Neural progenitor cell (in vitro differentiated cells): Measurements from ENCODE around the gene RGS3. TPM values are rescaled to one million over a fixed set of nuclear protein-coding genes. Genes with fewer than 3 reads are reported as not detected.

Experiments
- DNase-seq: peaks from one replicate; pipeline ENCODE4 v3.0.0-alpha.2; 2016; ENCODE audit warnings: low spot score
- H2AFZ ChIP-seq: fragments of 200-600 bp; sonication (generic); replicated peaks from 2 replicates; pipeline ENCODE4 v1.6.1; 2016; ENCODE audit warnings: antibody characterized with exemption
- H3F3A ChIP-seq: fragments of 200-600 bp; sonication (generic); 2 replicates; pipeline ENCODE4 v1.6.1; 2016; ENCODE audit warnings: antibody characterized with exemption, low read depth
- H3K27ac ChIP-seq: fragments of 200-600 bp; sonication (generic); 2 replicates; pipeline ENCODE4 v1.5.1; 2016; ENCODE audit warnings: mild to moderate bottlenecking
- H3K27me3 ChIP-seq: fragments of 200-600 bp; sonication (generic); 2 replicates; pipeline ENCODE4 v1.6.1; 2016; ENCODE audit warnings: mild to moderate bottlenecking, moderate library complexity
- H3K36me3 ChIP-seq: fragments of 200-600 bp; sonication (generic); 2 replicates; pipeline ENCODE4 v1.5.1; 2016
- H3K4me1 ChIP-seq: fragments of 200-600 bp; sonication (generic); 2 replicates; pipeline ENCODE4 v1.6.1; 2016; ENCODE audit warnings: mixed run types
- H3K4me2 ChIP-seq: fragments of 200-600 bp; sonication (generic); 2 replicates; pipeline ENCODE4 v1.6.1; 2016
- H3K4me3 ChIP-seq: fragments of 200-600 bp; sonication (generic); 2 replicates; pipeline ENCODE4 v1.5.1; 2016
- H3K79me2 ChIP-seq: fragments of 200-600 bp; sonication (generic); 2 replicates; pipeline ENCODE4 v1.6.1; 2016; ENCODE audit warnings: low read depth
- H3K9ac ChIP-seq: fragments of 200-600 bp; sonication (generic); 2 replicates; pipeline ENCODE4 v1.6.1; 2016
- H3K9me3 ChIP-seq: fragments of 200-600 bp; sonication (generic); 2 replicates; pipeline ENCODE4 v1.5.1; 2016; ENCODE audit warnings: low read depth
- H4K20me1 ChIP-seq: fragments of 200-600 bp; sonication (generic); 2 replicates; pipeline ENCODE4 v1.6.1; 2016; ENCODE audit warnings: low read depth
- H3K27ac Mint-ChIP-seq: 3 replicates; pipeline ENCODE4 v1.8.0; 2021; ENCODE audit warnings: mixed read lengths
- H3K27me3 Mint-ChIP-seq: 2 replicates; pipeline ENCODE4 v1.8.0; 2022; ENCODE audit warnings: low read depth, mild to moderate bottlenecking, inconsistent platforms, moderate library complexity, mixed read lengths; ENCODE audit not compliant: insufficient read depth
- H3K36me3 Mint-ChIP-seq: 3 replicates; pipeline ENCODE4 v1.8.0; 2021; ENCODE audit warnings: mixed read lengths
- H3K4me1 Mint-ChIP-seq: 3 replicates; pipeline ENCODE4 v1.8.0; 2021; ENCODE audit warnings: mixed read lengths
- H3K4me3 Mint-ChIP-seq: 3 replicates; pipeline ENCODE4 v1.8.0; 2021; ENCODE audit warnings: mild to moderate bottlenecking, moderate library complexity, mixed read lengths
- H3K9me3 Mint-ChIP-seq: 3 replicates; pipeline ENCODE4 v1.8.0; 2020; ENCODE audit warnings: mixed read lengths
- EZH2 ChIP-seq: fragments of 200-600 bp; sonication (generic); IDR thresholded peaks from 2 replicates; pipeline ENCODE4 v1.6.1; 2017; ENCODE audit warnings: antibody characterized with exemption, mild to moderate bottlenecking, moderate library complexity
- EZH2phosphoT487 ChIP-seq: fragments of 200-600 bp; sonication (generic); IDR thresholded peaks from 2 replicates; pipeline ENCODE4 v1.6.1; 2017; ENCODE audit warnings: antibody characterized with exemption
- total RNA-seq: library from RNA; depleted of rRNA; stranded (reverse); fragments of >200 nt; gene quantifications from 2 replicates; pipeline ENCODE4 v1.2.3, GENCODE V29; 2015; ENCODE audit warnings: low replicate concordance
- TF ChIP-seq, protein P1 (sequence below): fragments of 200-600 bp; sonication (generic); IDR thresholded peaks from 2 replicates; pipeline ENCODE4 v1.5.1; 2017; ENCODE audit warnings: antibody characterized with exemption, mild to moderate bottlenecking

RGS3 gene
- total RNA-seq, 1 donor from 2014 or later, result 30.3 TPM

DNA sequence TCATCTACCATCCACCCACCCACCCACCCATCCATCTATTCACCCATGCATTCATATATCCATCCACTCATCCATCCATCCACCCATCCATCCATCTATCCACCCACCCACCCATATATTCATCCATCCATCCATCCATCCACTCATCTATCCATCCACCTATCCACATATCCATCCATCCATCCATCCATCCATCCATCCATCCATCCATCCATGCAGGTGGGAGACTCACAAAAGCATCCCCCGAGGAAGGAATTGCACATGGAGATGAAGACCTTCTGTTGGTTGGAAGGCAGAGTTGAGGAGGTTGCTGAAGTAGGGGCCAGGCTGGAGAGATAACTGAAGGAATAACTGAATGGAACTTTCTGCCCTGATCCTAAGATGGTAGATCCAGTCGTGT, 126.9 kb downstream of the RGS3 start:
- Histone ChIP-seq H3F3A (peaks cover 6% of the 10 kb centered on the region), H2AFZ (no peak overlapping the region), H3K4me2 (no peak overlapping the region), H3K36me3 (no peaks in the 10 kb centered on the region), H3K9ac (no peak overlapping the region), H3K4me1 (peaks cover 26% of the 10 kb centered on the region), H3K27ac (no peak overlapping the region), H3K9me3 (no peaks in the 10 kb centered on the region), H3K79me2 (peaks cover 14% of the 10 kb centered on the region), H3K4me3 (no peak overlapping the region), H3K27me3 (no peaks in the 10 kb centered on the region), H4K20me1 (no peaks in the 10 kb centered on the region)
- Mint-ChIP-seq H3K27me3 (peaks cover 5% of the 10 kb centered on the region), H3K4me3 (no peak overlapping the region), H3K4me1 (peaks cover 62% of the 10 kb centered on the region), H3K36me3 (no peaks in the 10 kb centered on the region), H3K9me3 (no peaks in the 10 kb centered on the region), H3K27ac (peak overlapping the region; percentile 39)
- TF ChIP-seq EZH2phosphoT487, result no peak
- no peak for TF ChIP-seq EZH2
- TF ChIP-seq, protein P1, sequence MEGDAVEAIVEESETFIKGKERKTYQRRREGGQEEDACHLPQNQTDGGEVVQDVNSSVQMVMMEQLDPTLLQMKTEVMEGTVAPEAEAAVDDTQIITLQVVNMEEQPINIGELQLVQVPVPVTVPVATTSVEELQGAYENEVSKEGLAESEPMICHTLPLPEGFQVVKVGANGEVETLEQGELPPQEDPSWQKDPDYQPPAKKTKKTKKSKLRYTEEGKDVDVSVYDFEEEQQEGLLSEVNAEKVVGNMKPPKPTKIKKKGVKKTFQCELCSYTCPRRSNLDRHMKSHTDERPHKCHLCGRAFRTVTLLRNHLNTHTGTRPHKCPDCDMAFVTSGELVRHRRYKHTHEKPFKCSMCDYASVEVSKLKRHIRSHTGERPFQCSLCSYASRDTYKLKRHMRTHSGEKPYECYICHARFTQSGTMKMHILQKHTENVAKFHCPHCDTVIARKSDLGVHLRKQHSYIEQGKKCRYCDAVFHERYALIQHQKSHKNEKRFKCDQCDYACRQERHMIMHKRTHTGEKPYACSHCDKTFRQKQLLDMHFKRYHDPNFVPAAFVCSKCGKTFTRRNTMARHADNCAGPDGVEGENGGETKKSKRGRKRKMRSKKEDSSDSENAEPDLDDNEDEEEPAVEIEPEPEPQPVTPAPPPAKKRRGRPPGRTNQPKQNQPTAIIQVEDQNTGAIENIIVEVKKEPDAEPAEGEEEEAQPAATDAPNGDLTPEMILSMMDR, result no peak
- no peak for DNase-seq

DNA sequence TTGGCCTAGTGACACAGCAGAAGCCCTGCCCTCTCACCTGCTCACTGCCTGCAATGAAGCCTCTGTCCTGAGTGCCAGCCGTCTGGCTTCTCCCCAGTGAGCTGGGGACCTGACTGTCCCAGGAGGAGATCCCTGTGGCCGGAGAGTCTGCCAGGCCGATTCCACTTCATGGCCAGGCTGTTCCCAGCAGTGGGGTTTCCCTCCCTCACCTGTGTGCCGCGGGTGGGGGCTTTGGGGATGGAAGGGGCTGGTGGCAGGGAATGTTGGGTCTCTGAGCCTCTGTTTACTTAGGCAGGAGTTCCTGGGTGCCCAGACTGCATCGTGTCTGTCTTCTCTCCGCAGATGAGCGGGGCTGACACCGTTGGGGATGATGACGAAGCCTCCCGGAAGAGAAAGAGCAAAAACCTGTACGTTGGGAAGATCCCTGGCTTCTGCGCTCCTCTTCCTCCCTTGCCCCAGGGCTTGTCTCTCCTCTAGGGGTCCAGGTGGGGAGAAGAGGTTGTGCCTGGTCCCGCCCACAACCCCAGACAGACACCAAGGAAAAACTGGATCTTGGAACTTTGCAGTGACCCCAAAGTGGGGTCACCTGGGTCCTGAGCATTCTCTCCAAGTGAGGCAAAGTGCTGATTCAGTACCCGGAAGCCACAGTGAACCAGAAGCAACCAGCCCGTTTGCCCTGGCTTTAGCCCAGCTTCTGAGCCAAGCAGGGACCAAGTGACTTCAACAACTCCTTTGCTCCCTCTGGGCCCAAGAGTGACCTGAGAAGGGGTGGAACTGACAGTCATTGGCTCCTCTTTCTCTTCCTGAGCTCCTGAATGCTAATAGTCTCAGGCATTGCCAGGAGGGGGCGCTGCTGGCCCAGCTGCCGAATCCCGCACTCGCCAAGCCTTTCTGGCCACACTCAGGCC, 127.7 kb downstream of the RGS3 start:
- Histone ChIP-seq H3K4me2 (no peak overlapping the region), H3K9ac (no peak overlapping the region), H3K79me2 (peaks cover 19% of the 10 kb centered on the region), H3K27me3 (no peaks in the 10 kb centered on the region), H3K9me3 (no peaks in the 10 kb centered on the region), H3K36me3 (no peaks in the 10 kb centered on the region), H3K27ac (no peak overlapping the region), H2AFZ (no peak overlapping the region), H3K4me1 (peaks cover 26% of the 10 kb centered on the region), H4K20me1 (no peaks in the 10 kb centered on the region), H3K4me3 (no peak overlapping the region), H3F3A (peaks cover 6% of the 10 kb centered on the region)
- peak; percentile 89 for DNase-seq
- Mint-ChIP-seq H3K9me3 (no peaks in the 10 kb centered on the region), H3K4me1 (peaks cover 68% of the 10 kb centered on the region), H3K27ac (peak overlapping the region; percentile 87), H3K4me3 (no peak overlapping the region), H3K36me3 (peaks cover 6% of the 10 kb centered on the region), H3K27me3 (peaks cover 8% of the 10 kb centered on the region)
- TF ChIP-seq, protein P1, result peak; percentile 97
- no peak for TF ChIP-seq EZH2

DNA sequence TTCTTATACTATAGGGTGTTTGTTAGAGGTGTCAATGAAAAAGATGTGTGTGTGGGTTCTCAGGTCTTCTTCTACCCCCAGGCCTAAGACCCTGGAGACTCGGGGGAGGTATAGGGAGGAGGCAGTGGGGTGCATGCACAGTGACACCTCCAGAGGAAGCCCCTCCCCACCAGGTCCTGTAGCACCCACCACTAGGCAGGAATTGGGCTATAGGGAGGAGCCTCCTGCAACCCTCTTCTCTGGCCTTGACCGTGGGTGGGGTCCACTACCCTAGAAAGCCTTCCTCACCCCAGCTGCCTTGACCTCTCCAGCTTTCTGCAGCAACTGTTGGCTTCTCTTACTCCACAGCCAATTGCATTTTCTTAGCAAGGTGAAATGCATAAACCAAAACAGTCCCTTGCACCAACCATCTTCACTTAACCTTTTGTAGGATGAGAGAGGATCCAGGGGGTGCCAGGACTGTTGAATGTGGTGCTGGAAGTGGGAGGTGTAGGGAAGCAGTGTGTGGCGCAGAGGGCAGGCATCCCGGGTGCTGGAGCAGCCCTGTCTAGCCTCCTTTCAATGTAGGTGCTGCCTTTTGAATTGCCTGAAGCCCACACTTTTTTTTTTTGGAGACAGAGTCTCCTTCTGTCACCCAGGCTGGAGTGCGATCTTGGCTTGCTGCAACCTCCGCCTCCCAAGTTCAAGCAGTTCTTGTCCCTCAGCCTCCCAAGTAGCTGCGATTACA, 128.5 kb downstream of the RGS3 start:
- peaks cover 19% of the 10 kb centered on the region for H3K79me2 ChIP-seq
- H3K4me1 ChIP-seq, result peaks cover 26% of the 10 kb centered on the region
- no peak overlapping the region for H2AFZ ChIP-seq
- peaks cover 8% of the 10 kb centered on the region for H3K27me3 Mint-ChIP-seq
- no peak overlapping the region for H3K27ac ChIP-seq
- H3K36me3 ChIP-seq, result no peaks in the 10 kb centered on the region
- no peak overlapping the region for H3K4me2 ChIP-seq
- no peak overlapping the region for H3K9ac ChIP-seq
- TF ChIP-seq EZH2, result no peak
- TF ChIP-seq, protein P1, result no peak
- TF ChIP-seq EZH2phosphoT487, result no peak
- H3K27ac Mint-ChIP-seq, result peak overlapping the region; percentile 87
- peaks cover 13% of the 10 kb centered on the region for H3K36me3 Mint-ChIP-seq
- peak overlapping the region; percentile 1 for H3K4me3 Mint-ChIP-seq
- peaks cover 74% of the 10 kb centered on the region for H3K4me1 Mint-ChIP-seq
- DNase-seq, result no peak
- peaks cover 6% of the 10 kb centered on the region for H3F3A ChIP-seq
- no peaks in the 10 kb centered on the region for H3K9me3 ChIP-seq
- H3K27me3 ChIP-seq, result no peaks in the 10 kb centered on the region
- no peaks in the 10 kb centered on the region for H3K9me3 Mint-ChIP-seq
- H3K4me3 ChIP-seq, result no peak overlapping the region
- H4K20me1 ChIP-seq, result no peaks in the 10 kb centered on the region
